Panc1 (cell line): ENCODE data around the gene IFT80.
"Not testable (repeated sequence)": the region's sequence is repeated elsewhere in the genome, so short reads cannot be mapped to it uniquely, and the experiment has no call there.

Experiments used
- POLR2AphosphoS5 ChIP-seq: IDR thresholded peaks from 2 replicates; pipeline ENCODE4 v1.6.1; 2012; ENCODE audit warnings: mild to moderate bottlenecking, low read depth, low read length, moderate library complexity
- SIN3A ChIP-seq: IDR thresholded peaks from 2 replicates; pipeline ENCODE4 v1.6.1; 2012; ENCODE audit warnings: low read depth, mild to moderate bottlenecking, low read length, moderate library complexity, borderline replicate concordance; ENCODE audit not compliant: insufficient read depth
- TF ChIP-seq, protein P1 (sequence below), 2 experiments: IDR thresholded peaks; 2 replicates each; pipeline ENCODE4 v1.6.1; 2011 to 2012; ENCODE audit warnings: low read depth in 2 of 2, control low read depth in 1 of 2, low read length in 1 of 2, mild to moderate bottlenecking in 1 of 2, moderate library complexity in 1 of 2; ENCODE audit not compliant: insufficient read depth in 1 of 2
- TF ChIP-seq, protein P2 (sequence below): fragments of 450-650 bp; IDR thresholded peaks from 2 replicates; pipeline ENCODE4 v1.5.1; 2017; ENCODE audit warnings: mild to moderate bottlenecking

DNA sequence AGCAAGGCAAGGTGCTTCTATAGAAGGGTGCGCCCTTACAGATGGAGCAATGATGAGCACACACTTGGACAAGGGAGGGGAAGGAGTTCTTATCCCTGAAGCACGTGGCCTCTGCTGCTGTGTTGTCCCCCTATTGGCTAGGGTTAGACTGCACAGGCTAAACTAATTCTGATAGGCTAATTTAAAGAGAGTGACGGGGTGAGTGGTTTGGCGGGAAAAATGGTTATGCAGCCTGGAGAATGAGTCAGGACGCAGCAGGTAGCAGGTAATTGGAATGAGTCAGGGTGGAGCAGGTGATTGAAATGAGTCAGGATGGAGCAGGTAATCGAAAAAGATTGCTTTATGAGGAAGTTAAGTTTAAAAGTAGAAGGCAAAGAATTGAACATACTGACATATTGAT, 158.3 kb downstream of the IFT80 start:
- TF ChIP-seq, protein P1, sequence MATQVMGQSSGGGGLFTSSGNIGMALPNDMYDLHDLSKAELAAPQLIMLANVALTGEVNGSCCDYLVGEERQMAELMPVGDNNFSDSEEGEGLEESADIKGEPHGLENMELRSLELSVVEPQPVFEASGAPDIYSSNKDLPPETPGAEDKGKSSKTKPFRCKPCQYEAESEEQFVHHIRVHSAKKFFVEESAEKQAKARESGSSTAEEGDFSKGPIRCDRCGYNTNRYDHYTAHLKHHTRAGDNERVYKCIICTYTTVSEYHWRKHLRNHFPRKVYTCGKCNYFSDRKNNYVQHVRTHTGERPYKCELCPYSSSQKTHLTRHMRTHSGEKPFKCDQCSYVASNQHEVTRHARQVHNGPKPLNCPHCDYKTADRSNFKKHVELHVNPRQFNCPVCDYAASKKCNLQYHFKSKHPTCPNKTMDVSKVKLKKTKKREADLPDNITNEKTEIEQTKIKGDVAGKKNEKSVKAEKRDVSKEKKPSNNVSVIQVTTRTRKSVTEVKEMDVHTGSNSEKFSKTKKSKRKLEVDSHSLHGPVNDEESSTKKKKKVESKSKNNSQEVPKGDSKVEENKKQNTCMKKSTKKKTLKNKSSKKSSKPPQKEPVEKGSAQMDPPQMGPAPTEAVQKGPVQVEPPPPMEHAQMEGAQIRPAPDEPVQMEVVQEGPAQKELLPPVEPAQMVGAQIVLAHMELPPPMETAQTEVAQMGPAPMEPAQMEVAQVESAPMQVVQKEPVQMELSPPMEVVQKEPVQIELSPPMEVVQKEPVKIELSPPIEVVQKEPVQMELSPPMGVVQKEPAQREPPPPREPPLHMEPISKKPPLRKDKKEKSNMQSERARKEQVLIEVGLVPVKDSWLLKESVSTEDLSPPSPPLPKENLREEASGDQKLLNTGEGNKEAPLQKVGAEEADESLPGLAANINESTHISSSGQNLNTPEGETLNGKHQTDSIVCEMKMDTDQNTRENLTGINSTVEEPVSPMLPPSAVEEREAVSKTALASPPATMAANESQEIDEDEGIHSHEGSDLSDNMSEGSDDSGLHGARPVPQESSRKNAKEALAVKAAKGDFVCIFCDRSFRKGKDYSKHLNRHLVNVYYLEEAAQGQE (IDR thresholded peaks at IDR 0.05; ENCODE audit: insufficient read depth in 1 of 2, low read depth in 2 of 2, low read length in 1 of 2) = not testable (repeated sequence)
- not testable (repeated sequence) for TF ChIP-seq POLR2AphosphoS5, SIN3A
- TF ChIP-seq, protein P2, sequence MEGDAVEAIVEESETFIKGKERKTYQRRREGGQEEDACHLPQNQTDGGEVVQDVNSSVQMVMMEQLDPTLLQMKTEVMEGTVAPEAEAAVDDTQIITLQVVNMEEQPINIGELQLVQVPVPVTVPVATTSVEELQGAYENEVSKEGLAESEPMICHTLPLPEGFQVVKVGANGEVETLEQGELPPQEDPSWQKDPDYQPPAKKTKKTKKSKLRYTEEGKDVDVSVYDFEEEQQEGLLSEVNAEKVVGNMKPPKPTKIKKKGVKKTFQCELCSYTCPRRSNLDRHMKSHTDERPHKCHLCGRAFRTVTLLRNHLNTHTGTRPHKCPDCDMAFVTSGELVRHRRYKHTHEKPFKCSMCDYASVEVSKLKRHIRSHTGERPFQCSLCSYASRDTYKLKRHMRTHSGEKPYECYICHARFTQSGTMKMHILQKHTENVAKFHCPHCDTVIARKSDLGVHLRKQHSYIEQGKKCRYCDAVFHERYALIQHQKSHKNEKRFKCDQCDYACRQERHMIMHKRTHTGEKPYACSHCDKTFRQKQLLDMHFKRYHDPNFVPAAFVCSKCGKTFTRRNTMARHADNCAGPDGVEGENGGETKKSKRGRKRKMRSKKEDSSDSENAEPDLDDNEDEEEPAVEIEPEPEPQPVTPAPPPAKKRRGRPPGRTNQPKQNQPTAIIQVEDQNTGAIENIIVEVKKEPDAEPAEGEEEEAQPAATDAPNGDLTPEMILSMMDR = not testable (repeated sequence)
